OCI-LY3 (cell line): Measurements from ENCODE around the gene KIAA1671.

Experiments
- H2AFZ ChIP-seq: fragments of 200-600, 300-600 bp; shearing (Covaris generic); 2 replicates; pipeline ENCODE4 v1.6.0; 2014; ENCODE audit warnings: antibody characterized with exemption, low read depth, low read length
- H3K27ac ChIP-seq: fragments of 200-600, 300-600 bp; sonication (generic); 2 replicates; pipeline ENCODE4 v1.5.1; 2014; ENCODE audit warnings: mild to moderate bottlenecking, low read length, moderate library complexity, mixed read lengths
- H3K27me3 ChIP-seq: fragments of 200-600, 300-600 bp; sonication (generic); 2 replicates; pipeline ENCODE4 v1.6.1; 2014; ENCODE audit warnings: low read depth, low read length, mixed read lengths
- H3K36me3 ChIP-seq: fragments of 200-600, 300-600 bp; sonication (generic); replicated peaks from 2 replicates; pipeline ENCODE3; 2014; ENCODE audit warnings: low read depth, low read length, mixed read lengths
- H3K4me1 ChIP-seq: fragments of 300-600, 200-600 bp; sonication (generic); 2 replicates; pipeline ENCODE4 v1.6.1; 2014; ENCODE audit warnings: low read length, mixed read lengths
- H3K4me2 ChIP-seq: fragments of 200-600, 300-600 bp; sonication (generic); 2 replicates; pipeline ENCODE4 v1.6.1; 2014; ENCODE audit warnings: low read length, mixed read lengths
- H3K4me3 ChIP-seq: fragments of 300-600, 200-600 bp; sonication (generic); 2 replicates; pipeline ENCODE4 v1.5.1; 2014; ENCODE audit warnings: antibody characterized with exemption, mild to moderate bottlenecking, low read length, moderate library complexity
- H3K79me2 ChIP-seq: fragments of 300-600, 200-600 bp; shearing (Covaris generic); 2 replicates; pipeline ENCODE4 v1.6.1; 2014; ENCODE audit warnings: mild to moderate bottlenecking, low read length, mixed read lengths
- H3K9ac ChIP-seq: fragments of 300-600, 200-600 bp; shearing (Covaris generic); 2 replicates; pipeline ENCODE4 v1.6.0; 2014; ENCODE audit warnings: mild to moderate bottlenecking, low read length, moderate library complexity
- H3K9me3 ChIP-seq: fragments of 200-600, 300-600 bp; shearing (Covaris generic); 2 replicates; pipeline ENCODE4 v1.6.1; 2014; ENCODE audit warnings: low read length, mixed read lengths; ENCODE audit not compliant: insufficient read depth
- H4K20me1 ChIP-seq: fragments of 200-600, 300-600 bp; sonication (generic); 2 replicates; pipeline ENCODE4 v1.6.1; 2016; ENCODE audit warnings: low read length, mixed read lengths; ENCODE audit not compliant: insufficient read depth
- CTCF ChIP-seq: fragments of 200-600, 300-600 bp; sonication (generic); IDR thresholded peaks from 2 replicates; pipeline ENCODE4 v1.5.1; 2014; ENCODE audit warnings: antibody characterized with exemption, low read length, low read depth
- EZH2phosphoT487 ChIP-seq: fragments of 200-600 bp; shearing (Covaris generic); IDR thresholded peaks from 2 replicates; pipeline ENCODE4 v1.6.1; 2018; ENCODE audit warnings: antibody characterized with exemption, mixed run types, low read depth

The KIAA1671 gene

GRCh38 chr22:24953384-24954113 is 1.0 kb downstream of the KIAA1671 start:
- H3K9ac ChIP-seq: no peak overlapping the region
- H2AFZ ChIP-seq: no peak overlapping the region
- H3K36me3 ChIP-seq: no peaks in the 10 kb centered on the region
- H3K9me3 ChIP-seq: no peaks in the 10 kb centered on the region
- no peaks in the 10 kb centered on the region for H3K4me1 ChIP-seq
- H3K27ac ChIP-seq: no peak overlapping the region
- H4K20me1 ChIP-seq: no peaks in the 10 kb centered on the region
- no peak for TF ChIP-seq EZH2phosphoT487
- no peak for TF ChIP-seq CTCF
- H3K4me2 ChIP-seq: no peak overlapping the region
- peaks cover 10% of the 10 kb centered on the region for H3K27me3 ChIP-seq
- no peaks in the 10 kb centered on the region for H3K79me2 ChIP-seq
- H3K4me3 ChIP-seq: no peak overlapping the region

- H4K20me1 ChIP-seq: no peaks in the 10 kb centered on the region
- no peaks in the 10 kb centered on the region for H3K79me2 ChIP-seq
- no peak for TF ChIP-seq EZH2phosphoT487
- TF ChIP-seq CTCF: no peak
- no peaks in the 10 kb centered on the region for H3K4me1 ChIP-seq
- no peak overlapping the region for H3K27ac ChIP-seq
- no peak overlapping the region for H3K9ac ChIP-seq
- H3K4me3 ChIP-seq: no peak overlapping the region
- H3K27me3 ChIP-seq: peaks cover 10% of the 10 kb centered on the region
- no peaks in the 10 kb centered on the region for H3K36me3 ChIP-seq
- H3K9me3 ChIP-seq: no peaks in the 10 kb centered on the region
- H3K4me2 ChIP-seq: no peak overlapping the region
- no peak overlapping the region for H2AFZ ChIP-seq
Measured at GRCh38 chr22:24954114-24954463, 1.6 kb downstream of the KIAA1671 start.

GRCh38 chr22:24954856-24955255 is 2.3 kb downstream of the KIAA1671 start:
- Histone ChIP-seq H3K4me3 (no peak overlapping the region), H3K36me3 (no peaks in the 10 kb centered on the region), H4K20me1 (no peaks in the 10 kb centered on the region), H3K27me3 (peaks cover 10% of the 10 kb centered on the region), H3K9ac (no peak overlapping the region), H2AFZ (no peak overlapping the region), H3K4me1 (no peaks in the 10 kb centered on the region), H3K9me3 (no peaks in the 10 kb centered on the region), H3K4me2 (no peak overlapping the region), H3K79me2 (no peaks in the 10 kb centered on the region), H3K27ac (no peak overlapping the region)
- TF ChIP-seq CTCF (no peak), EZH2phosphoT487 (no peak)

- Histone ChIP-seq H3K9ac (no peak overlapping the region), H3K4me2 (no peak overlapping the region), H3K9me3 (no peaks in the 10 kb centered on the region), H3K79me2 (no peaks in the 10 kb centered on the region), H3K27me3 (peaks cover 12% of the 10 kb centered on the region), H3K4me1 (no peaks in the 10 kb centered on the region), H2AFZ (no peak overlapping the region), H3K27ac (no peak overlapping the region), H4K20me1 (no peaks in the 10 kb centered on the region), H3K4me3 (no peak overlapping the region), H3K36me3 (no peaks in the 10 kb centered on the region)
- TF ChIP-seq CTCF (no peak), EZH2phosphoT487 (no peak)
Measured at GRCh38 chr22:24957043-24957442, 4.5 kb downstream of the KIAA1671 start.
